NCI-H524 (cell line): ENCODE measurements around the gene KCNN2.

Experiments
- DNase-seq, 2 experiments: peaks; one replicate each; lab custom pipeline; 2025; lab: John Stamatoyannopoulos, UW

Gene KCNN2

DNA sequence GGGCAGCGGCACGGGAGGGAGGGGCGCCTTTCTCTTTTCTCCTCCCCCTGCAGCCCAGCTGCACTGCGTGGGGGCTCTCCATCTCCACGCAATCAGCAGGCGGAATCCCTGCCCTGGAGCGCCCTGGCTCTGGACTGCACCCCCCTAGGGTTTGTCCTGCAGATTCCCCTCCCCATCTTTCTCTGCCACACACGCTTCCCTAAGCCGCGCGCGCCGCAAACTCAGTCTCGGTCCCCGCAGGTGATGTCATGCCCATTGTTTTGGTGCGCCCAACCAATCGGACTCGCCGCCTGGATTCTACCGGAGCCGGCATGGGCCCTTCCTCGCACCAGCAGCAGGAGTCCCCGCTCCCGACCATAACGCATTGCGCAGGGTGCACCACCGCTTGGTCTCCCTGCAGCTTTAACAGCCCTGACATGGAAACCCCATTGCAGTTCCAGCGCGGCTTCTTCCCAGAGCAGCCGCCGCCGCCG, at the start of gene KCNN2:
Gene KCNN2 (plus strand): TSS at position 347 of the 473 bp plus-strand sequence. CDS start 70 bp downstream, at position 417.
- peak; percentile 53 to 85 for DNase-seq

DNA sequence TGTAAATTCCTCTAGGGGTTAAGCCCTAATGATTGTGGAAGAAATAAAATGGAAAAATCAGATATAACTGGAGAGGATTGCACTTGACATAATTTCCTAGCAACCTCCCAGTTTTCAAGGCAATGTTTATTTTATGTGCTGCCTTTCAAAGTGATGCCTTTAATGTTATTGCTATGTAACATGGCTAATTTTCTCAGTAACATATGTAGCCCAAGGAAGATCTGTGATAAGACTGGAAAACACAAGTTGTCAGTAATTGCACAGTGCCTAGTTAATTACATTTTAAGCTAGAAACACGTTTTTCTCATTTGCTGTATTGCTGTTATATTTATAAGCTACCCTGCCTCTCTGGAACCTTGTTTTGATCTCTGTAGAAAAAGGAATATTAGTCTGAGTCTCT, 49.2 kb upstream of the KCNN2 start:
- no peak for DNase-seq

DNA sequence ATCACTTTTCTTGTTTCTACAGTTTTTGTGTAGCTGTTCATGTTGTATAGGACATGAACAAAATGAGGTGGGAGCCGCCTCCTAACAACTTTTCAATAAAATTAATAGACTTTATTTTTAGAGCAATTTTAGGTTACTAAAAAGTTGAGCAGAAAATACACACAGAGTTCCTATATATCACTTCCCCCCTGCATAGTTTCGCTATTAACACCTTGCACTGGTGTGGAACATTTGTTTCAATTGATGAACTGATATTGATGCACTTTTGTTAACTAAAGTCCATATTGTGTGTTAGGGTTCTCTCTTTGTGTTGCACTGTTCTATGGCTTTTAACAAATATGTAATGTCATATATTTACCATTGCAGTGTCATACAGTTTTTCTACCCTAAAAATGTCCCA, 47.8 kb upstream of the KCNN2 start:
- DNase-seq = no peak

DNA sequence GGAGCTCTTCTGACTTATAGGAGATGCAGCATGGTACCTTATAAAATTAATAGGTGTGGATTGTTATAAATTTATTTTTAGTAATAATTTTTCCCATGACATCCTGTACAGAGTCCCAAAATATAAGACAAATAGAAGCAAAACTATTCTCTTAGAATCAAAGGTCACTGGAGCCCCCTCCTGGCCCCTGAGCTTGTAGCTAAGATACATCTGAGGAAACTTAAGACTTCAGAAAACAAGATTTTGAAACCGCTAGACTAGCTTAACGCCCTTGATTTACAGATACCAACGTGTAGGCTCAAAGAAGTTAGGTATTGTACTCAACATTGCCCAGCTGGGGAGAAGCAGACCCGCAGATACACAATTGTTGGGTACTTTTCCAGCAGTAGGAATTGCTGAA, 45.7 kb upstream of the KCNN2 start:
- DNase-seq = no peak

DNA sequence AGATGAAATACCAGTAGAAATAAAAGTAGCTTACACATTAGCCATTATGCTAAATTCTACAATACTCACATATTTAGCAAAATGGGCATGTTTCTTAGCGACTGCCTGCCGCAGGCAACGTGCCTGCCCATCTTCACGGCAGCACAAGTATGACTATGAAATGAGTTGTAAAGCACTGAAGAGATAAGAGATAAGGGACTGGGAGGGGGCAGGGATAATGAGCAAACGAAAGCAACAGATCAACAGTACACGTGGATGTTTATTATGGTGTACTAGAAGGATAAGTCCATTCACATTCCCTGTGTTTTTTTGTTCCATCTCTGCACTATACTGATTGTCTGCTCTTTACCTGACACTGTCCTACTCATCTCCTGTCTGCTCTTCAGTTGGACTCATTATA, 44.1 kb upstream of the KCNN2 start:
- DNase-seq = no peak

DNA sequence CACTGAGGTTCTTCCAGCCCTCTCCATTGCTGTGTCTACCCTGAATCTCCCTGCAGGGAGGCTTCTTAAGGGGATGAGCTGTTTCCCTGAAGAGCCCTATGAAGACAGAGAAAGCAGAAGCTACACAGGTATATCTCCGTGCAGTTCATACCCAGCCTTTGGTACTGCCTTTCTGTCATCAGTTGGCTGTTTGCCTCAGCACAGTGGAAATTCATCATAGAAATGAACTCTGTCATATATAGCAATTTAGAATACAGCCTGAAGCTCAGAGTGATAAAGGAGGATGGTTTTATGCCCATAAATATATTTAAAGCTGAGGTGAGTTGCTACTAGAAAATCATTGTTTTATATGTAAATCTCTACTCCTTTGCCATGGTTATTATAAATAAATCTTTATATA, 42.6 kb upstream of the KCNN2 start:
- no peak for DNase-seq

DNA sequence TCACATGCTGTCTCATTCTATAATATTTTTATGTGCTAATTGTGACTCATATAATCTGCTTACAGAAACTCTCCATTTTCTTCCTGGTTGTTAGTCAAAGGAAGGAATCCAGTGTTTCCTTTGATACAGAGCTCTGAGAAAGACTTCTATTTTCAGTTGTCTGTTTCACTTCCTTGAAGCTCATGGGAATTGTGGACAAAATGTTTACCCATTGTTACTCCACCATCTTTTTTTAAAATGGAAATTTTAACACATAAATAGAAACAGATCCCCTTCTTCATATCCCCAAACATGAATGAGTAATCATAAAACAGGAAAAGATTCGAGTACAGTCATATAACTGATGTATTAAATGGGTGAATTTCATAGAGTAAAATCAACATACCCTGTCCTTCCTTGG, 42.0 kb upstream of the KCNN2 start:
- no peak for DNase-seq

DNA sequence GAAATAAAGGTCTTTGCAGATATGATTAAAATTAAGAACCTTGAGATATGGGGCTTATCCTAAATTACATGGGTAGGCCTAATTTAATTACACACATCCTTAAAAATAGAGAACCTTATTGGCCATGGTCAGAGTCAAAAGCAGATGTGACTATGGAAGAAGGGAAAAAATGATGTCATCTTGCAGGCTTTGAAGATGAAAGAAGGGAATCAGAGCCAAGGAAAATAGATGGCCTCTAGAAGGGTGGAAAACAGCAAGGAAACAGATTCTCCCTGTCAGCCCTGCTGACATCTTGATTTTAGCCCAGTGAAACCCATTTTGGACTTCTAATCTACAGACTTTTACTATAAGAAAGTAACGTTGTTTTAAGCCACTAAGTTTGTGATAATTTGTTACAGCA, 37.6 kb upstream of the KCNN2 start:
- no peak for DNase-seq

DNA sequence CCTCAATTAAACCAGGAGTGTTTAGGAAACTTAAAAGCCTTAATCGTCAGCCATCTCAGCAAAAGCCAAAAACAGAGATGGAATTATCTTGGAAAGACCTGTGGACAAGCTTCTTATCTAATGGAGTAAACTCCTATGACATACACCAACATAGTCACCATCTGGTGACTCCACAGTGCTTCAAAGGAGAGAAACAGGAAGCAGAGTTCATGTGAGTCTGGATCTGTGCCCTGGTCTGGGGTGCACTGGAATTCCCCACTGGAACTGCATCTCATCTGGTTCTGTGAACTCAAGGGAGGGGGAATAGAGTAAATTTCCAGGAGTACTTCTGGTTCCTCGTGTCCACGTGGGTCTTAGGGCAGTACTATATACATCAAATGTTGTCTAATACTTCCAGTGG, 36.3 kb upstream of the KCNN2 start:
- DNase-seq = peak; percentile 45 to 81

DNA sequence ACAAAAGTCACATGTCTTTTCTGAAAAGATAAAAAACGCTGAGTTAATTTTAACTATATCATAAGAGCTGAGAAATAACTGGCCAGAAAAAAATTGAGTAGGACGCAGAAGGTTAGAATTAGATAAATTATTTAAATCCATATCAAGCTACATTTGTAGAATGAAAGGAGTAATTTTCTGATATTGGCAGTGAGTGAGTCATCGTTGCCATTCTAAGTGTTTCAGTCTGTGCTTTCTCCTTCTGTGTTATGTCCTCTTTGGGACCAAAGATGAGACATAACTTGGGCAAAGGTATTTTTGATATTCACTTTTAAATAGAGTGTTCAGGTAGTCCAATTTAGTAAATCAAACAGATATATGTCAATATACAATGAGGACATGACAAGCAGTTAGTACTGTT, 34.4 kb upstream of the KCNN2 start:
- DNase-seq = no peak

DNA sequence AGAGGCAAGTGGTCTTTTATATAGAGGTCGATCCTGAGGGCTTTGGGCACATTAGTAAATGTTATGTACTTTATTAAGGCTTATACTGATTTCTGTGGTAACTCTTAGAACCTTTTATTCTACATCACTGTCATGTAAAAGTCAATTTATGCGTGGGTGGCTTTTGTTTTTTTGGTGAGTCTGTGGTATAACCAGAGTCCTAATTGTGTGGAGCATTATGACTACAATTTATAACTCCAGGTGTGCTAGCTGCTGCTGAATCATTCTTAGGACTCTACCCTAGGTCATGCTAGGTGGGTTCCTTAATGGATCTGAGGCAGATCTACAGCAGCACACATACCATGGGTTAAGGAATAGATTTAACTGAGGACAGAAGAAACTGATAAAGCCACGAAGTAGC, 33.9 kb upstream of the KCNN2 start:
- no peak for DNase-seq

DNA sequence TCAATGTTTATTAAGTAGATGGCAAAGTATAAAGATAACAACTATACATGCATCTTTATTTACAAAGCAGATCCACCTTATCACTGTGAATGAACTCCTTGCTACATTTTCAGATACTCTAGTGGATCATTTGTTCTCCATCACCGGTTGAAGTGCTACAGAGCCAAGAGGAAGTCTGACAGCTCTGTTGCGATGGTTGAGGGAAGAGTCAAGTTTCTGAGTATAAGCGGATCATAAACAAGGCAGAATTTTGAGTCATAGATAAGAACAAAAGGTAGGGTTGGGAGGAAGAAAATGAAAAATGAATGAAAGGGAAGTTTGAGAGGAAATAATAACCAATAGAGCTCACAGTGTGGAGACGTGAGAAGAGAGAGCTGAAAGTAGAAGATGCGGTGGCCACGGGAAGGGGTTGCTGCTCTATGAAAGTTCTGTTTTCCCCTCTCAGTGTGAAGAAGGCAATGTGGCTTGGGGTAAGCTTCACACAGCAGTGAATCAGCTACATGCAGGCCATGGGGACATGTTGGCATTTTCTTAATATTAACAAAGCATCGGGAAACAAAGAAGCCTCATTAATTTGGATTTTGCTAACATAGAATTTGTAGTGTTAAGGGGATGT, 30.8 kb upstream of the KCNN2 start:
- no peak for DNase-seq

DNA sequence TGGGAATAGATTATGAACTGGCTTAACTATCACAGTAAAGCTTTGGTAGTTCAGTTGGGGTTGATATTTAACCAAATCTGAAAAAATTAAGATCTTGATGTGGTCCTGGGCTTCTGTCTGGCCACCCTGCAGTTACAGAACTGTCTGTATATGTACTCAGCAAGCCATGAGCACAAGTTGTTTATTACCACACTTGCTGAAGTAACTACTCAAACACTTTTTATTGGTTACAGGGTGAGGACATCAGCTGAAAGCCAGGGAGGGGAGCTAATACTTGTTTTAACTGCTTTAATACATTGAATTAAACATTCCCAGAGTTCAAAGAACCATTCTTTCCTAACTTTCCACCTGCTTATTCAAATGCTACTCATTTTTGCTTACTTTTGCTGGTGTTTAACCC, 29.4 kb upstream of the KCNN2 start:
- no peak for DNase-seq

DNA sequence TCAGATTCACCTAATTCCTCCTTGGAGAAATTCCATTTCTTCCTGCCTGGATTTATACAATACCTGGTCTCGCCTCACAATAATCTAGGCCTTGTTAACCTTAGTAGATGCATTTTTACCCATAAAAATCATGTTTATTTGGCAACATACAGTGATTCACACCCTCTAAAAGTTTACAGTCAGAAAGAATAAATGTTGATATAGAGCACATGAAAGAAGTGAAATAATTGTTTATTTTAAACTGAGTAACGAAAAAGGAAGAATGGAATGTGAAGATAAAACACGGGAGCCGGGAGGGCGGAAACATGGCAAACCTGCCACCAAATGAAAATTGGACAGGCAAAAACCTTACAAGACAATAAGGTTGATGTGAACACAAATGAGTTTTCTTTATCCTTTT, 28.9 kb upstream of the KCNN2 start:
- no peak for DNase-seq

DNA sequence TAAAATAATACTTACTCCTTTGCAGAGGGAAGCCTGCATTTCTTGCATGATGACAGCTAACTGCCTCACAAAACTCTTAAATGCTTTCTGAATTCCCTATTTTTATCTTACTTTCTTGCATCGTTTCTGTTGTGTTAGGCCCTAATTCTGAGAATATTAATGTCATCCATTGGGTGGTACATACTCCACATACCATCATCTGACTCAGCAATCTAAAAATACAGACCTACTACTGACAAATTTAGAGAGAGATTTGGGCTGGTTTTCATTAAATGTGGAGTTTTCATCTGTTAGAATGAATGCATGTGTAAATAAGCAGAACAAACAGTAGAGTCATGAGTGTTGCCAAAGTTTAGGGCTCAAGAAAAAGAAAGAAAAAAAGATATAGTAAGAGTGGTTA, 26.5 kb upstream of the KCNN2 start:
- DNase-seq = no peak

DNA sequence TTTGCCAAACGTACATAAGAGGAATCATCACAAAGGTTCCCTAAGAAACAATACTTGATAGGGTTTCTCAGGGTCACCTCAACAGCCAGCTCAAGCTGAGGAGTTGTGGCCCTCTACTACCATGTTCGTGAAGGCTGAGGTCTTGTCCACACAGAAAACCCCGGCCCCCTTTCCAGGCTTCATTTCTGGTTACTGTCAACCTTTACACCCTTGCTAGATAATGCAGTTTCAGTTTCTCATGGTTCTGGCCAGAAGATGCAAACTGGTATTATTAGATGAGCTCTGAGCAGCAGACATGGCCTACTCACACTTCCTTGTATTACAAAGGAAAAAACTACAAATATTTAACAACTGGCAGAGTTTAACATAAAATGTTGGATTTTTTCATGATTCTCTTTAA, 22.8 kb upstream of the KCNN2 start:
- no peak for DNase-seq

DNA sequence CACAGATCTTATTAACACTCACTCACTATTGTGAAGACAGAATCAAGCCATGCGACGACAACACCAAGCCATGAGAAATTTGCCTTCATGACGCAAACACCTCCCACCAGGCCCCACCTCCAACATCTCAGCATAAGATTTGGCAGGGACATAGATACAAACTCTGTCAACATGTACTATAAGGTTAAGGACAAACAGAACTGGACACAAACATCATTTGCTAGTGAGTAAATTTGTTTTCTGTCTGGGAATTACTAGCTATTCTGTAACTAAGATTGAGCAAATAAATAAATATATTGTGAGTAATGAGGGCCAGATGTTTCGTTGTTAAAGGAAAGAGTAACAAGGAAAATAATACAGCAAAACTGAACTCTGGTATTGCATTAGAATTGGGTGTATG, 15.7 kb upstream of the KCNN2 start:
- no peak for DNase-seq

DNA sequence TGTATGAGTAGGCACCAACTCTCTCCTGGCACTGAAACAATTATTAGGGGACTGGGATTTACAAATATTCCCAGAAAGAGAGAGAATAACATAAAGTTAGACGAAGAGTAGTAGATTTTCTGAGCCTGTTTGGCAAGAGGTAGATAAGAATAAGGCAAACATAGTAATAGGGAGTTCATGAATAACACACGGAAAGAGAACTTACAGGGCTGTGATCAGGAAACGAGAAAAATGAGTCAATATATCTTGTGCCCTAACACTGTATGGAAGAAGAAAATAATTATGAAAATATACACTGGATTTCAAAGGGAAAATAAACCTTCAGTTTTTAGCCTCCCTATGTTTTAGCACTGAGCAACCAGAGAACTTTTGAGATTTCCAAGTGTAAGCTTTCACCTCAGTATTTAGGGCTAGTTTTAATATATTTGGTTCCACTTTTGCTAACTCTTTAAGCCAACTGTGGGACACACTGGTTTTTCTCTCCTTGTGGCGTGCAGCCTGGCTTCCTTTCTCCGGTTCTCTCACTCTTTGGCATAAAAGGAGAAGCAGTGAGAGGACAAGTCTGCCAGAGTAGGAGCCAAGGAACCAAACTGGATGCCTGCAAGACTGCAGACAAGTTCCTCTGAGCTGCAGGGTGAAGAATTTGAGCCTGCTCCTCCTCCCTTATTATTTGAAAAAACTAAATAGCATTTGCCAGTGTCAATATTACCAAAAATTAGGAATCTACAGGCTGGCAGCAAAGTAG, 6.6 kb upstream of the KCNN2 start:
- no peak for DNase-seq

DNA sequence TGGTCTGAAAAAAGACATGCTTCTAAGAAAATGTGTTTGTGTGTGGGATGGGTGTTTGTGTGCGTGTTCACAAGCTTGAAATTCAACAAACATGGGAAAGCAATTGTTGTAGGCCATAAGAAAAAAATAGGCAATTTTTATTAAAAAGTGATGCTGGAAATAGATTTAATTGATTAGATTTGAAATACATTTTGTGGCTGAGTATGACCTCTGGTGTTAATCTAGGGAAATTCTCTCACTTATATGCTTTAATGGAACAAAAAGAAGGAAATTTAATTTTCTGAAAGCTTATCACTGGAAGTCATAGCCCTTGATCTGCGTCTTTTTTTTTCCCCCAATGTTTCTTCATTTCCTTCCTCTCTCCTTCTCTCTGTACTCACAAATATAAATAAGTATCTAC, 3.5 kb upstream of the KCNN2 start:
- no peak for DNase-seq

DNA sequence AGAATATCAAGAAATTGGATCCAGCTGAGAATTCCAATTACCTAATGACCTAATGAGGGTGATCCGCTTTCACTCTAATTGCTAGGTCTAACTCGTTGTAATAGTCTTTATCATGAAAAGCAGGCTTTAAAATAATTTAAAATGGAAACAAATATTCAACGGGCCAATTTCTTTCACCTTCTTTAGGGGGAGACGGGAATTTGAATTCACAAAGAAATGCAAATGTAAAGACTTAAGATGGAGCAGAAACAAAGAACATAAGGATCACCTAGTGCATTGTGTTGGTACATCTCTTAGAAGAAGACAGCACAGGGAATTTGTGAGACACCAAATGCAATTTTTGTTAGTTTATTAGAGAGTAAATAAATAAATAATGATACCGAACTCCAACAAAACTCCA, 1.5 kb upstream of the KCNN2 start:
- peak in 1 of 2 experiments; percentile 22 for DNase-seq

DNA sequence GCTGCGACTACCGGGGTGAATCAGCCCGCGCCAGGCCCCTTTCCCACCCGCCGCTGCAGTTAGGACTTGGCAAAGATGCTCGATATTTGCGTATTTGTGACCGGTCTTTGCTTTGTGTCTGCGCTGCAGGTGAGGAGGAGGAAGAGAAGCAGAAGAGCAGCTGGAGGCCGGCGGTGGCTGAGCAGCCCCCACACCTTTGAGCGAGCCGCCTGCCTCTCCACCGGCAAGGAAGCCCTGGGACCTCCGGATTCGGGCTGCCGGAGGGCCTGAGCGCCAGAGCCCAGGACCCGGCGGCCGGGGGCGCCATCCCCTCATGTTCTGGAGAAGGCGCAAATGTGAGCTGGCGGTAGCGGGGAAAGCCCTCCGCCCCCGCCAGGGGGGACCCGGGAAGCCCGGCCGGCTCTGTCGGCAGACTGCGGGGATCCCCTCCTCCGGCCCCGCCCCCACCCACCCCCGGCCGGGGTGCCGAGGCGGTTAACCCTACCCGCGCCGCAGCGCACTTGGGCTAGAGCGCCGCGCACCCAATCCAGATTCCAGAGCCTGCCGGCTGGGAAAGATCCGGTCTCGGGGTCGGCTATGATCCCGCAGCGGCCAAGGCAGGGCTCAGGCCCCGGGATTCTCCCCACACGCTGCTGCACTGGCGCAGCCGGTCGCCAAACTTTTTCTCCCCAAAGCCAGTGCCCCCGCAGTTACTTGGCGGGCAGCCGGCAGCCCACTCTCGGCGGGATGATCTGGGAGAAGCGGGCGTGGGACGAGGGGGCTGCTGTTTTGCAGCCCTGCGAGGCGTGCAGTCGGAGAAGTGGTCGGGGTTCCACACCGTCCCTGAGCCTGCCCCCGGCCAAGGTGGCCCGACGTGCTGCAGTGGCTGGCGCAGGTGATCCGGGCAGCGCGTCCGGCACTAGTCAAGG, 800 bp upstream of the KCNN2 start:
- peak in 1 of 2 experiments; percentile 59 for DNase-seq

DNA sequence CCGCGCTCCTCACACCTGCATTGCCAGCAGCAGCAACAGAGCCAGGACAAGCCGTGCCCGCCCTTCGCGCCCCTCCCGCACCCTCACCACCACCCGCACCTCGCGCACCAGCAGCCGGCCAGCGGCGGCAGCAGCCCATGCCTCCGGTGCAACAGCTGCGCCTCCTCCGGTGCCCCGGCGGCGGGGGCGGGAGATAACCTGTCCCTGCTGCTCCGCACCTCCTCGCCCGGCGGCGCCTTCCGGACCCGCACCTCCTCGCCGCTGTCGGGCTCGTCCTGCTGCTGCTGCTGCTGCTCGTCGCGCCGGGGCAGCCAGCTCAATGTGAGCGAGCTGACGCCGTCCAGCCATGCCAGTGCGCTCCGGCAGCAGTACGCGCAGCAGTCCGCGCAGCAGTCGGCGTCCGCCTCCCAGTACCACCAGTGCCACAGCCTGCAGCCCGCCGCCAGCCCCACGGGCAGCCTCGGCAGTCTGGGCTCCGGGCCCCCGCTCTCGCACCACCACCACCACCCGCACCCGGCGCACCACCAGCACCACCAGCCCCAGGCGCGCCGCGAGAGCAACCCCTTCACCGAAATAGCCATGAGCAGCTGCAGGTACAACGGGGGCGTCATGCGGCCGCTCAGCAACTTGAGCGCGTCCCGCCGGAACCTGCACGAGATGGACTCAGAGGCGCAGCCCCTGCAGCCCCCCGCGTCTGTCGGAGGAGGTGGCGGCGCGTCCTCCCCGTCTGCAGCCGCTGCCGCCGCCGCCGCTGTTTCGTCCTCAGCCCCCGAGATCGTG, 517 bp downstream of the KCNN2 start:
- DNase-seq = peak in 1 of 2 experiments; percentile 45
